ENCODE data around the gene UAP1L1.

GRCh38 chr9:137116728-137117127 is 39.4 kb downstream of the UAP1L1 start:
- TF ChIP-seq CTCF (IDR thresholded peaks at IDR 0.05) (no peak), POLR2A (IDR thresholded peaks at IDR 0.05) (no peak), EP300 (IDR thresholded peaks at IDR 0.05) (no peak)

Measured in tibial nerve (tissue), 4 donors.